ENCODE results near the gene TCAIM. TPM values are rescaled to one million over a fixed set of nuclear protein-coding genes. Genes with fewer than 3 reads are reported as not detected.
"Not testable (repeated sequence)": the region's sequence is repeated elsewhere in the genome, so short reads cannot be mapped to it uniquely, and the experiment has no call there.

Gene TCAIM
- total RNA-seq, 1 donor from 2014 or later: 12.9 TPM

DNA sequence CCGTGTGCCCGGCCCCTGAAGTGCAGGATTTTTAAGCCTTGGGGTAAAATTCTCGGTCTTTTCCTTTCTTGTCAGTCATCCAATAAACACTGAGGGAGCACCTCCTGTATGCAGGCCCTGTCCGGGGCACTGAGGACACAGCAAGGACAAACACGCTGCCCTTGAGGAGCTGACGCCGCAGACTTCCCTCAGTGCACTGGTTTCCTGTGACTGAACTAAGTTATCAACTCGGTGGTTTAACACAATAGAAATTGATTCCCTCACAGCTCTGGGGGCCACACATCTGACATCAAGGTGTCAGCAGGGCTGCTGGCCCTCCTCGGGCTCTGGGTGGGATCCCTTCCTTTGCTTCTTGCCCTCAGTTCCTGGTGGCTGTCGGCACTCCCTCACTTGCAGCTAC, 73.8 kb downstream of the TCAIM start:
- ChIA-PET POLR2A (no interaction called here), CTCF (no interaction called here)
- TF ChIP-seq, protein P1, sequence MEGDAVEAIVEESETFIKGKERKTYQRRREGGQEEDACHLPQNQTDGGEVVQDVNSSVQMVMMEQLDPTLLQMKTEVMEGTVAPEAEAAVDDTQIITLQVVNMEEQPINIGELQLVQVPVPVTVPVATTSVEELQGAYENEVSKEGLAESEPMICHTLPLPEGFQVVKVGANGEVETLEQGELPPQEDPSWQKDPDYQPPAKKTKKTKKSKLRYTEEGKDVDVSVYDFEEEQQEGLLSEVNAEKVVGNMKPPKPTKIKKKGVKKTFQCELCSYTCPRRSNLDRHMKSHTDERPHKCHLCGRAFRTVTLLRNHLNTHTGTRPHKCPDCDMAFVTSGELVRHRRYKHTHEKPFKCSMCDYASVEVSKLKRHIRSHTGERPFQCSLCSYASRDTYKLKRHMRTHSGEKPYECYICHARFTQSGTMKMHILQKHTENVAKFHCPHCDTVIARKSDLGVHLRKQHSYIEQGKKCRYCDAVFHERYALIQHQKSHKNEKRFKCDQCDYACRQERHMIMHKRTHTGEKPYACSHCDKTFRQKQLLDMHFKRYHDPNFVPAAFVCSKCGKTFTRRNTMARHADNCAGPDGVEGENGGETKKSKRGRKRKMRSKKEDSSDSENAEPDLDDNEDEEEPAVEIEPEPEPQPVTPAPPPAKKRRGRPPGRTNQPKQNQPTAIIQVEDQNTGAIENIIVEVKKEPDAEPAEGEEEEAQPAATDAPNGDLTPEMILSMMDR (IDR thresholded peaks at IDR 0.05): no peak
- DNase-seq: no peak
- no peak for ATAC-seq (ENCODE audit: low read depth)
- H3K9me3 Mint-ChIP-seq: no peaks in the 10 kb centered on the region
- H3K27me3 Mint-ChIP-seq: no peaks in the 10 kb centered on the region
- H3K4me1 Mint-ChIP-seq: no peaks in the 10 kb centered on the region
- H3K36me3 Mint-ChIP-seq (ENCODE audit: low read depth): no peaks in the 10 kb centered on the region
- H3K4me3 Mint-ChIP-seq: no peak overlapping the region
- no peak overlapping the region for H3K27ac Mint-ChIP-seq
- intact Hi-C loops (cut with micrococcal nuclease): no loop called here

DNA sequence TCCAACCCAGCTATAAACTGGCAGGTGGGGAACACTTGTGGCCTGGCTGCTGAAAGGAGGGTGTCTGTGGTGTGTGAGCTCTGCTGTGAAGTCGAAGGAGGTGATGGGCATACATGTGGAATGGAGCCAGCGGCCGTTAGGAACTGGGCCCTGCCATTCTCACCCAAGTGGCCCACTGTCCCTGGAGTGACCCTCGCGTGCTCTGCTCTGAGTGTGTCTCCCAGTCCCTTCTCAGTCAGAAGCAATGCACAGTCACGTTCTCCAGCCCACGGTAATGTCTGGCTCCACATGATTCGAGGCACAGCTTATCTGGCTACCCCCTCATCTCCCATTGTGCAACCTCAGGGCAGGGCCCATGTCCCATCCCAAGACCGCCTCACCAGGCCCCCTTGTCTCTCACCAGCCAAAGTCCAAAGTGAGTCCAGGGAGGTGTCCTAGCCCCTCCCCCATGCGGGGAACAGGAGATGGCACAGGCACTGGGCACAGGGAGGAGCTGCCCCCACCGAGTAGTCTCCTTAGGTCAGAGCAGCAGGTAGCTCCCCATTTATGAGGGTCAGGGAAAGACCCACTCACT, 76.0 kb downstream of the TCAIM start:
- Mint-ChIP-seq H3K9me3 (no peaks in the 10 kb centered on the region), H3K4me1 (no peaks in the 10 kb centered on the region), H3K27me3 (no peaks in the 10 kb centered on the region), H3K4me3 (no peak overlapping the region), H3K27ac (no peak overlapping the region), H3K36me3 (ENCODE audit: low read depth) (no peaks in the 10 kb centered on the region)
- DNase-seq (no peak), ATAC-seq (ENCODE audit: low read depth) (no peak)
- TF ChIP-seq, protein P1 (IDR thresholded peaks at IDR 0.05): no peak
- CTCF ChIA-PET: no interaction called here
- POLR2A ChIA-PET: no interaction called here
- intact Hi-C loops (cut with micrococcal nuclease): no loop called here

DNA sequence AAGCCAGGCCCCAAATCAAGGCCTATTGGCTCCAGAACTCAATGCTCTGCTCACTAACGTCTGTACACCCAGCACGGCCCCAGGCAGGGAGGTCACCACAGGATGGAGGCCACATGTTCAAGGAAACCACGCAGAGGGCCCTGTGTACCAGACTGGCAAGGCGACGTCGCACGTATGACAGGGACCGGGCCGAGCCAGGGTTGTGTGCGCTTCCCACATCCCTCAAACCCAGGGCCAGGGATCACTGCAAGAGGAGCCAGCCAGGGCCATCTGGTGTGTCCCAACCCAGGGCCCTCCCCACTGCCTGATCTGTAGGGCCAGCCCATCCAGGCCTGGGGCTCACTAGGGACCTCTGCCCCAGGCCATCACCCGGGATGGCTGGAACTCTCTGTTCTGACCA, 76.9 kb downstream of the TCAIM start:
- DNase-seq: no peak
- H3K9me3 Mint-ChIP-seq: no peaks in the 10 kb centered on the region
- TF ChIP-seq, protein P1 (IDR thresholded peaks at IDR 0.05): no peak
- H3K36me3 Mint-ChIP-seq (ENCODE audit: low read depth): no peaks in the 10 kb centered on the region
- CTCF ChIA-PET: no interaction called here
- H3K27ac Mint-ChIP-seq: no peak overlapping the region
- no peaks in the 10 kb centered on the region for H3K4me1 Mint-ChIP-seq
- POLR2A ChIA-PET: no interaction called here
- H3K4me3 Mint-ChIP-seq: no peak overlapping the region
- ATAC-seq (ENCODE audit: low read depth): no peak
- intact Hi-C loops (cut with micrococcal nuclease): no loop called here
- H3K27me3 Mint-ChIP-seq: no peaks in the 10 kb centered on the region

DNA sequence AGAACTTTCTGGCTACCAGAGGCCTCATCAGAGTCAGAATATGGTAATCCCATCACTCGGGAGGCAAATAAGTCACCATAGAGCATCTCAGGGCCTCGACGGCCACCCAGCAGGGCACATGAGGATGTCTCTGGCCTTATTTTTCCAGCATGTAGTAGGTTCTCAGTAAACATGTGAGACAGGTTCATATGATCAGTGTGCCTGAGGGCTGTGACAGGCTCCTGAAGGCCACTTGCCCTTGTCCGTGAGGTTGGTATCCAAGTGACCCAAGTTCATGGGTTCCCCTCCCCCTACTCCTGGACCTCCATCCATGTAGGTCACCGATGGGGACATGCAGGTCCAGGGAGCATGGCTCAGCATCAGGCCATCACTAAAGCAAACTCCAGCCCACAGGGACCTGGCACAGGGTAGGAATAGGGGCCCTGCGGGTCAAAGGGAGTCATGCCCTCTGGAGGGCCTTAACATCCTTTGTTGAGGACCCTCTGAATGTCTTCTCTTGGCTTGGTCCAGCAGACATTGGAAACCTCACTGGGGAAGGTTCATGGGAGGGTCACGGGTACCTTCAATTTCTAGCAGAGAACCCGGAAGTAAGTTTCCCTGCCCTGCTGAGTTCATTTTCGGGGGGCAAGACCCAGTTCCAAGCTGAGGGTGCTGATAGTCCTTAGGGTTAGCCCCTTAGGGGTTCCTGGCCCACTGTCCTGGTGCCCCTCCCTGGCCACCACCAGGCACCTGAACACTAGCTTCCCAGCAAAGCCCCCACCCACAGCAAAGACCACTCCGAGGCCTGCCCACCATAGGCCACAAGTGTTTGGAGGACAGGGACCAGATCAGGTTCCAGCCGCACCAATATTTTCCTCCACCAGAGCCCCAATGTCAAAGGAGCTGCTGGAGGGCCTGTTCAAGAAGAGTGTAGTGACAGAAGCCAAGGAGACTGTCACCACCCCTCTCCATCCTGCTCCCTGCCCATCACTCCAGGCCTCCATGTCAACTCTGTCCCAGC, 77.8 kb downstream of the TCAIM start:
- POLR2A ChIA-PET: no interaction called here
- Mint-ChIP-seq H3K4me3 (no peak overlapping the region), H3K9me3 (no peaks in the 10 kb centered on the region), H3K4me1 (no peaks in the 10 kb centered on the region), H3K36me3 (ENCODE audit: low read depth) (no peaks in the 10 kb centered on the region), H3K27me3 (no peaks in the 10 kb centered on the region), H3K27ac (no peak overlapping the region)
- TF ChIP-seq, protein P1 (IDR thresholded peaks at IDR 0.05): no peak
- DNase-seq (no peak), ATAC-seq (ENCODE audit: low read depth) (no peak)
- intact Hi-C loops (cut with micrococcal nuclease): no loop called here
- CTCF ChIA-PET: no interaction called here

DNA sequence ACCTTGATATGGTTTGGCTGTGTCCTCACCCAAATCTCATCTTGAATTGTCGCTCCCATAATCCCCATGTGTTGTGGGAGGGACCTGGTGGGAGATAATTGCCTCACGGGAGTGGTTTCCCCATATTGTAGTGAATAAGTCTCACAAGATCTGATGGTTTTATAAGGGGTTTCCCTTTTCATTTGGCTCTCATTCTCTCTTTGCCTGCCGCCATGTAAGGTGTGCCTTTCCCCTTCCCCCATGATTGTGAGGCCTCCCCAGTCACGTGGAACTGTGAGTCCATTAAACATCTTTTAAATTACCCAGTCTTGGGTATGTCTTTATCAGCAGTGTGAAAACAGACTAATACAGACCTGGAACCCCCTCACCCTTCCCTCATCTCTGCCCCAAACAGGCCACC, 79.6 kb downstream of the TCAIM start:
- H3K4me1 Mint-ChIP-seq; H3K27me3 Mint-ChIP-seq; DNase-seq; intact Hi-C loops (cut with micrococcal nuclease); H3K4me3 Mint-ChIP-seq; ATAC-seq (ENCODE audit: low read depth); H3K27ac Mint-ChIP-seq; POLR2A ChIA-PET; H3K9me3 Mint-ChIP-seq; H3K36me3 Mint-ChIP-seq (ENCODE audit: low read depth); CTCF ChIA-PET: not testable (repeated sequence)
